Right cardiac atrium (tissue), 5 donors: ENCODE measurements around the gene SOX1. TPM values are rescaled to one million over a fixed set of nuclear protein-coding genes. Genes with fewer than 3 reads are reported as not detected.
A peak's percentile ranks its signal among the peaks of the same experiment; 100 is the strongest.

Source experiments
- ATAC-seq, 2 donors: fragments of 200-7000 bp; cut with Tn5 transposase; one replicate each; pipeline versions ENCODE4 v1.8.0 to v1.9.1; 2020; ENCODE audit warnings: moderate library complexity in 2 of 2, mild to moderate bottlenecking in 1 of 2
- DNase-seq, 3 donors: peaks; one replicate each; pipeline ENCODE4 v3.0.0-alpha.2; 2020
- H3K27ac ChIP-seq: one replicate; pipeline ENCODE4 v1.5.1; 2013; ENCODE audit warnings: mild to moderate bottlenecking, low read length, control low read depth, moderate library complexity
- H3K27me3 ChIP-seq: one replicate; pipeline ENCODE4 v1.6.1; 2013; ENCODE audit not compliant: control insufficient read depth, insufficient read depth
- H3K4me1 ChIP-seq: one replicate; pipeline ENCODE4 v1.6.1; 2013; ENCODE audit warnings: low read length; ENCODE audit not compliant: control insufficient read depth, insufficient read depth
- H3K4me3 ChIP-seq: one replicate; pipeline ENCODE4 v1.5.1; 2013; ENCODE audit warnings: low read length, control low read depth
- H3K9me3 ChIP-seq: one replicate; pipeline ENCODE4 v1.6.1; 2013; ENCODE audit warnings: low read length; ENCODE audit not compliant: control insufficient read depth
- WGBS: extraction: QIAGEN DNeasy Blood & Tissue Kit; methylation state at CpG from one replicate; pipeline ENCODE4 v1.1.7; 2013; 5-methylcytosine and 5-hydroxymethylcytosine counted together
- intact Hi-C, 4 donors: fragments of 100-400 bp; cut with DNase I; formaldehyde crosslinking; loops; one replicate each; pipeline versions ENCODE4 v1.11.0 to v1.14.0; 2022 to 2023
- polyA plus RNA-seq: library from polyadenylated mRNA; stranded (reverse); fragments of 200-250 nt; gene quantifications from one replicate; pipeline ENCODE4 v1.2.3, GENCODE V29; 2013
- total RNA-seq, 4 donors: library from RNA; stranded (reverse); fragmentation: NEBNext Ultra II Directional; extraction: Animal tissue kit (Norgen Biotek cat#: 25700); gene quantifications; one replicate each; pipeline ENCODE4 v1.2.1, GENCODE V29; 2021
- donor health status: healthy with polysubstance abuse.
- donor health status: DM: no; HTN: yes; CAD: no.
- donor health status: DM: no; HTN: no; CAD: no.
- donor health status: DM: no; HTN: yes; CAD: no; lungs with severe emphysema.
- donor health status: DM: yes; HTN: yes; CAD: no.

The SOX1 gene
- total and polyA plus RNA-seq, 5 donors: not detected

GRCh38 chr13:112101360-112101930 lies 34.5 kb downstream of the SOX1 start:
- H3K4me3 ChIP-seq: no peak overlapping the region
- intact Hi-C loops: no loop called here
- DNase-seq (no peak), ATAC-seq (no peak)
- no peaks in the 10 kb centered on the region for H3K27me3 ChIP-seq
- H3K9me3 ChIP-seq: no peaks in the 10 kb centered on the region
- 36% methylated on average over 11 of the region's 11 CpGs for WGBS
- H3K4me1 ChIP-seq: no peaks in the 10 kb centered on the region
- no peak overlapping the region for H3K27ac ChIP-seq

GRCh38 chr13:112102243-112102642 lies 35.3 kb downstream of the SOX1 start:
- Histone ChIP-seq H3K4me1 (no peaks in the 10 kb centered on the region), H3K27ac (no peak overlapping the region), H3K9me3 (no peaks in the 10 kb centered on the region), H3K4me3 (no peak overlapping the region), H3K27me3 (no peaks in the 10 kb centered on the region)
- 14% methylated on average over 7 of the region's 7 CpGs for WGBS
- intact Hi-C loops: no loop called here
- ATAC-seq: no peak
- DNase-seq: no peak

DNA sequence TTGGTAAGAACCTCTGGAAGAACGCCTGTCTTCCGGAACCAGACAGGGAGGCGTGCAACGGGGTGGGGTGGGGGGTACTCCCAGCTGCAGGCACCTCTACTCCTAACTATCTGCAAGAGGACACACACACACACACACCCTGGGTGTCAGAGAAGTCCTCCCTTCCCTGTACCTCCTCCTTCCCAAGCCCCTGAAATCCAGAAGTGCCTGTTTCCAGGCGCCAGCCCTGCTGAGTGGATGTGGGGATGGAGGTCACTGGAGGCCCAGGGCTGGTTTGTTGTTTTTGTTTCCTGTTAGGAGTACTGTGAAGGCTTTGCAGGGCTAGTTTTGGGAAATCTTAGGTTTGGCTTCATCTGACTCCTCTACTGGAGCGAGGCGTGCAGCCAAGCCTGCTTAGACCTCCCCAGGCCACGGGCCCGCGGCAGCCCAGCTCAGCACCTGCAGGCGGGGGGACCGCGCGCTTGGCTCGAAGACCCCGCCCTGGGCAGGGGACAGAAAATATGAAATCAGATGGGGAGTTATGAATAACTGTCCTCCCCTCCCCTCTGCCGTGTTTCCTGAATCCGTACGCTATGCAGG lies 36.4 kb downstream of the SOX1 start:
- 29% methylated on average over 18 of the region's 19 CpGs for WGBS
- intact Hi-C loops: no loop called here
- no peaks in the 10 kb centered on the region for H3K9me3 ChIP-seq
- no peaks in the 10 kb centered on the region for H3K4me1 ChIP-seq
- ATAC-seq (no peak), DNase-seq (no peak)
- H3K4me3 ChIP-seq: no peak overlapping the region
- H3K27me3 ChIP-seq: no peaks in the 10 kb centered on the region
- no peak overlapping the region for H3K27ac ChIP-seq

DNA sequence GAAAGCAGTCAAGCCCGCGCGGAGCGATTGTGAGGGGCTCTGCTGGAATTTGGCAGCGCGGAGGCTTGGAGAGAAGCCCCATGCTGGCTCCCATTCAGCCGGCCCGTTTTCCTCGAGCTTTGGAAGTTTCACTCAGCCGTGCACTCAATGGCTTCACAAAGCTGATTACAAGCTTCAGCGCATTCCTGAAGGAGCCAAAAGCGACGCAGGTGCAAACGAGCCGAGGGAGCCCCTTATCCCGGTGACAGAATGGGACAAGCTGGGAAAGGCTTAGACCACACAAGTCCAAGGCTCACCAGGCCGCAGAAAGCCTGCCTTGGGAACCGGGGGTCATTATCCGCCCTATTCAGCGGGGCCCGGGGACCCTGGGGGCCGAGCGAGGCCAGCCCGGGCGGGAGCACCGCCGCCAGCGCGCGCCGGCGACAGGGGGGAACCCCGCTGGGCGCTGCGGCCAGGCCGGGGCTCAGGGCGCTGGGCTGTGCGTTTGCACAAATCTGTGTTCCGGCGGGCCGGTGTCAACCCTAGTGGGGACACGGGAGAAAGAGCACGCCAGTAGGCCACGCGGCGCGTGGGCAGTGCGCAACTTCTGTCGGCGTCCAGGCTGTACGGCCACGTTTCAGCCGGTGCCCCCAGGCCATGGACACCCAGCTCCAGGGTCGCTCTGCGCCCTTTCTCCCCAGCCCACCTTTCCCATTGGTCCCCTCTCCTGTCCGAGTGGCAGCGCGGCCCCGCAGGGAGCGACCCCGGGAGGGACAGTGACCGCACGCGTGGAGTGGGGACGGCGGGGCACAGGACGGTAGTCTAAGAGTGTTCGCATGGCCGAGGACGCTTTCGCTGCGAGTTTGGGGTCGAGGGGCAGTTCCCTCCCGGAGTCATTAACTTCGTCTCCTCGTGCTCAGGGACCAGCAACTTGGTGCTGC lies 37.3 kb downstream of the SOX1 start:
- no peaks in the 10 kb centered on the region for H3K27me3 ChIP-seq
- no peak overlapping the region for H3K27ac ChIP-seq
- no peak for ATAC-seq
- H3K9me3 ChIP-seq: no peaks in the 10 kb centered on the region
- DNase-seq: no peak
- 2% methylated on average over 76 of the region's 76 CpGs for WGBS
- intact Hi-C loops: no loop called here
- no peak overlapping the region for H3K4me3 ChIP-seq
- no peaks in the 10 kb centered on the region for H3K4me1 ChIP-seq

GRCh38 chr13:112104881-112105234 lies 37.9 kb downstream of the SOX1 start:
- H3K27me3 ChIP-seq: no peaks in the 10 kb centered on the region
- no peaks in the 10 kb centered on the region for H3K4me1 ChIP-seq
- intact Hi-C loops: no loop called here
- 2% methylated on average over 43 of the region's 44 CpGs for WGBS
- no peaks in the 10 kb centered on the region for H3K9me3 ChIP-seq
- no peak overlapping the region for H3K4me3 ChIP-seq
- ATAC-seq (no peak), DNase-seq (no peak)
- no peak overlapping the region for H3K27ac ChIP-seq

DNA sequence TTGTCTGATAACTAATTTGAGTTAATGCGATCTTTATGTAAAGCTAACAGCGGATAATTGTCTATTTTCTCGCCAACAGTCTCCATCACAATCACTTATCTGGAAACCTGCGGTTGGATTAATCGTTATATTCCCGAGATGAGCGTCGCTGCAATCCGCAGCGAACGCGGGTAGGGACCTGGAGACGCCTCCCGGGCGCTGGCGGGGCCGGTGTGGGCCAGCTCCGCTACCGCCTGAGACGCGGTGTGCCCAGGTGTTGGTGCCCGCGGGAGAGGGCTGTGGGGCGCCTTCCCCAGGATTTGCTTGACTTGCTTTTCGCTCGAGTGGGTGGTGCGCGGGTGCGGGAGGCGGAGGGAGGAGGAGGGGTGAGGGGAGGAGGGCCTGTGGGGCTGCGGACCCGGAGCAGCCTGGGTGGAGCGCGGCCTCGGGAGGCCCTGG lies 38.3 kb downstream of the SOX1 start:
- intact Hi-C loops: no loop called here
- no peak for DNase-seq
- ATAC-seq: peak in 1 of 2 donors; percentile 24
- no peak overlapping the region for H3K27ac ChIP-seq
- no peaks in the 10 kb centered on the region for H3K4me1 ChIP-seq
- no peak overlapping the region for H3K4me3 ChIP-seq
- no peaks in the 10 kb centered on the region for H3K27me3 ChIP-seq
- 3% methylated on average over 35 of the region's 35 CpGs for WGBS
- H3K9me3 ChIP-seq: no peaks in the 10 kb centered on the region

DNA sequence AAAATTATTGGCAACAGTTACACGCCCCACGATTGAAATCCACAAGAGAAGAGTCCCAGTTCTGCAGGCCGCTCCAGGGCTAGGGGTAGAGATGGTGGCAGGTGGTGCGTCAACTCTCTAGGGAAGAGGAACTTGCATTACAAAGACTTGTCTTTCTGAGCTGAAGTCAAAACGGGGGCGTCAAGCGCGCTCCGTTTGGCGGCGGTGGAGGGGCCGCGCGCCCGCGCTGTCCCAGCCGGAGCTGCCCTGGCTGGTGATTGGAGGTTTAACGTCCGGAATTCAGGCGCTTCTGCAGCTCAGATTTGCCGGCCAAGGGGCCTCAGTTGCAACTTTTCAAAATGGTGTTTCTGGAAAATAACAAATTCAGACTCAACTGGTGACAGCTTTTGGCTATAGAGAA lies 38.9 kb downstream of the SOX1 start:
- intact Hi-C loops: no loop called here
- under 1% methylated on average over 21 of the region's 21 CpGs for WGBS
- DNase-seq (no peak), ATAC-seq (no peak)
- no peak overlapping the region for H3K27ac ChIP-seq
- H3K9me3 ChIP-seq: no peaks in the 10 kb centered on the region
- no peak overlapping the region for H3K4me3 ChIP-seq
- H3K4me1 ChIP-seq: no peaks in the 10 kb centered on the region
- no peaks in the 10 kb centered on the region for H3K27me3 ChIP-seq

- intact Hi-C loops: no loop called here
- ATAC-seq (no peak), DNase-seq (no peak)
- H3K27ac ChIP-seq: no peak overlapping the region
- no peaks in the 10 kb centered on the region for H3K27me3 ChIP-seq
- whole genome bisulfite sequencing: 4% methylated on average over 36 of the region's 36 CpGs
- H3K4me1 ChIP-seq: no peaks in the 10 kb centered on the region
- no peak overlapping the region for H3K4me3 ChIP-seq
- H3K9me3 ChIP-seq: no peaks in the 10 kb centered on the region
Observed at GRCh38 chr13:112106478-112107141, 39.7 kb downstream of the SOX1 start.

- no peak for DNase-seq
- intact Hi-C loops: no loop called here
Observed at GRCh38 chr13:112107289-112107688, 40.3 kb downstream of the SOX1 start.

DNA sequence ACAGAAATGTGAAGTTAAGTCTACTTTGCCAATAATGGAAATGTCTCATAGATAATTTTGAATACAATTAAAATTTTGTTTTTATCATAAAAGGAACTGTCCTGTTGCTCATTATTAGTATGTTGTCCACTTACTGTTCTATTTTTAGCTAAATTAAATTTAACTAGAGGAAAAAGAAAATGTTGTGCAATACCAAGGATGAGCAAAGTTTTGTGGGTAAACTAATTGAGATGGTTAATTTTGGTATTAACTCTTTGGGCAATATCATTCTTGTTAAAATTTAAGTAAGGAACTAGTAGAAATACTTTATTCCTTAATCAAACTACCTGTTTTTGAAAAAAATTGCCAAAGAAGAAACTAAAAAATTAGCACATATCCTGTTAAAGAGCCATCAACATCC lies 43.5 kb downstream of the SOX1 start:
- Histone ChIP-seq H3K27ac (no peak overlapping the region), H3K4me3 (no peak overlapping the region), H3K4me1 (no peaks in the 10 kb centered on the region), H3K9me3 (no peaks in the 10 kb centered on the region), H3K27me3 (no peaks in the 10 kb centered on the region)
- DNase-seq: no peak
- no peak for ATAC-seq
- intact Hi-C loops: no loop called here

More at GRCh38 chr13:112107289-112107688, 40.3 kb downstream of the SOX1 start:
- Histone ChIP-seq H3K27me3 (no peaks in the 10 kb centered on the region), H3K4me1 (no peaks in the 10 kb centered on the region), H3K4me3 (no peak overlapping the region), H3K9me3 (no peaks in the 10 kb centered on the region), H3K27ac (no peak overlapping the region)
- no peak for ATAC-seq
- 20% methylated on average over 18 of the region's 18 CpGs for WGBS

- H3K4me3 ChIP-seq: no peak overlapping the region
- H3K4me1 ChIP-seq: no peaks in the 10 kb centered on the region
- DNase-seq (no peak), ATAC-seq (no peak)
- WGBS: 45% methylated on average over 10 of the region's 10 CpGs
- H3K27ac ChIP-seq: no peak overlapping the region
- no peaks in the 10 kb centered on the region for H3K9me3 ChIP-seq
- intact Hi-C loops: no loop called here
- no peaks in the 10 kb centered on the region for H3K27me3 ChIP-seq
Observed at GRCh38 chr13:112111239-112111857, 44.4 kb downstream of the SOX1 start.
